ENCODE results near the gene RASAL1.

GRCh38 chr12:113184900-113185179 is 49.3 kb upstream of the RASAL1 start:
- TF ChIP-seq, protein P1, sequence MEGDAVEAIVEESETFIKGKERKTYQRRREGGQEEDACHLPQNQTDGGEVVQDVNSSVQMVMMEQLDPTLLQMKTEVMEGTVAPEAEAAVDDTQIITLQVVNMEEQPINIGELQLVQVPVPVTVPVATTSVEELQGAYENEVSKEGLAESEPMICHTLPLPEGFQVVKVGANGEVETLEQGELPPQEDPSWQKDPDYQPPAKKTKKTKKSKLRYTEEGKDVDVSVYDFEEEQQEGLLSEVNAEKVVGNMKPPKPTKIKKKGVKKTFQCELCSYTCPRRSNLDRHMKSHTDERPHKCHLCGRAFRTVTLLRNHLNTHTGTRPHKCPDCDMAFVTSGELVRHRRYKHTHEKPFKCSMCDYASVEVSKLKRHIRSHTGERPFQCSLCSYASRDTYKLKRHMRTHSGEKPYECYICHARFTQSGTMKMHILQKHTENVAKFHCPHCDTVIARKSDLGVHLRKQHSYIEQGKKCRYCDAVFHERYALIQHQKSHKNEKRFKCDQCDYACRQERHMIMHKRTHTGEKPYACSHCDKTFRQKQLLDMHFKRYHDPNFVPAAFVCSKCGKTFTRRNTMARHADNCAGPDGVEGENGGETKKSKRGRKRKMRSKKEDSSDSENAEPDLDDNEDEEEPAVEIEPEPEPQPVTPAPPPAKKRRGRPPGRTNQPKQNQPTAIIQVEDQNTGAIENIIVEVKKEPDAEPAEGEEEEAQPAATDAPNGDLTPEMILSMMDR (IDR thresholded peaks at IDR 0.05), result peak in 1 of 3 experiments; percentile 3
- peak in 1 of 2 donors; percentile 16 for TF ChIP-seq POLR2A (IDR thresholded peaks at IDR 0.05)
